ENCODE measurements around the gene DDN. TPM values are rescaled to one million over a fixed set of nuclear protein-coding genes. Genes with fewer than 3 reads are reported as not detected.

The DDN gene
- total RNA-seq, 3 donors from 2014 or later, result 0.57 to 1.4 (median 1.2) TPM

DNA sequence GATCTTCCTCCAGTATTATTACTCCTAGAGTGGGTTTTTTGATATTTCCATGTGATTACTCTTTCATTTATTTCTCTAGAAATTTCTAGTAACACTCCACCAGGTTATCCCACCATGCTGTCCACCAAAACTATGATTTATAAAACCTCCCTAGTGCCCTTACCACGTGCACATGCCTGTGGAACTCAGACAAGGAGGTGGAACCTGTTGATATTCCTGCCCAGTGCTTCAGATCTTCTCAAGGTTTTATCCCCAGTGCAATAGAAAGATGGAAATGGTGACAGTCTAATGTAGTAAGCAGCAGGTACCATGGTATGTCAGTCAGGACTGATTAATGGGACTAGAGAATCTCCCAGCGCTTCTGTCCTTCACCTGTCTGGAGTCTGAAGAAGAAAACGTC is 38.3 kb downstream of the DDN start:
- Mint-ChIP-seq H3K4me3 (no peak overlapping the region), H3K27me3 (ENCODE audit: low read depth) (no peaks in the 10 kb centered on the region), H3K36me3 (ENCODE audit: insufficient read depth) (no peaks in the 10 kb centered on the region), H3K4me1 (ENCODE audit: low read depth) (peaks cover 16% of the 10 kb centered on the region), H3K9me3 (no peaks in the 10 kb centered on the region)
- no peak for ATAC-seq
- DNase-seq, result no peak

DNA sequence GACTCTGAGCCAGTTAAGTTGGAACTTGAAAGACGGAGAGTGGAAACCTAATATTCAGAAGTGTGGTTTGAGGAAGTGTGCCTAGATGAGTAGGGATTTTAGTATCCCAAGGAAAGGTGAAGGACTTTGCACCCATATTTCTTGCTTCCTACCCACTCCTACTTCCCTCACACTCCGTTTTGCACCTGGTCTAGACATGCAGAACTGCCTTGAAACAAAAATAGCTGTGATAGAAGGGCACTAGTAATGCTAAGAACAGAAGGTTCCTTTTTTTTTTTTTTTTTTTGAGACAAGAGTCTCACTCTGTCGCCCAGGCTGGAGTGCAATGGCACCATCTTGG is 41.2 kb downstream of the DDN start:
- Mint-ChIP-seq H3K4me1 (ENCODE audit: low read depth) (peaks cover 35% of the 10 kb centered on the region), H3K4me3 (peak overlapping the region; percentile 96), H3K9me3 (no peaks in the 10 kb centered on the region), H3K27me3 (ENCODE audit: low read depth) (no peaks in the 10 kb centered on the region), H3K36me3 (ENCODE audit: insufficient read depth) (peaks cover 3% of the 10 kb centered on the region)
- ATAC-seq (no peak), DNase-seq (no peak)

DNA sequence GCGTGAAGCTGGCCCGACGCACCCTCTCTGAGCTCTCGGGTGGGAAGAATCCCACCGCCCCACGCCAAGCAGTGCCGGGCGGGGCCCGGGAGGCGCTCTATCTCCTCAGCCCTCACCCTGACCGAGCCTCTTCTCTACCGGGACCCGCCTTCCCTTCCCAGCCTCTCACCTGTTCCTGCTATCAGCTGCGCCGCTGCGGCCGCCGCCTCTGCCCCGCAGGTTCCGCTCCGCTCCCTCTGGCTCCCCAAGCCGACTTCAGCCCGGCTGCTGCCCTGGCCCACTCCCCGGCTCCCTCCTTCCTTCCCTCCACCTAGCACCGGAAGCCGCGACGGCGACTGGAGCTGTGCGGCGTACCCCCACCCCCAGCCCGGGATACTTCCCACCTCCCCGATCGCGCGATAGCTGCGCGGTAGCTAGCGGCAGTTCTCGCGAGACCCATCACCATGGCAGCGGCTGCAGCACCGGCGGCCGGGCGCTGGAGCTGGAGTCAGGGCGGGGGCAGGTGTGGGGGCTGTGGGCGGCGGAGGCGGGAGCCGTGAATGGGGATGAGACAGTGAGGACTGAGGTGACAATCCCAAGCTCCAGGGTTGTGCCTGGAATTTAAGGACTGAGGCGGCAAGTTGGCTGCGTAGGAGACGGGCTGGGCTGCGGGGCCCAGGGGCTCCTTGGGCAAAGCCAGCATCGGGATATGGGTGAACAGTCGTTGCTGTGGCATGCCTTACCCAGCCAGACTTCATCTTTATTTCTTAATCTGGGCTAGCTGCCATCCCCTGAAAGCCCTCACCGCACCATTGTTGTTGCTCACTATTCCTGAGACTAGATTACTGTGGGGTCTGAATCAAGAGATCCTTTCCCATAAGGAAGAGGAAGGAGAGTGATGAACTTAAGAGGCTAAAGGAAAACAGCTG is 41.8 kb downstream of the DDN start, which contains the start of gene ARF3:
ARF3 (minus strand) TSS at position 347 of the 908 bp plus-strand sequence. CDS start 16,392 bp downstream, outside the sequence.
- peak within 1 kb of the TSS; percentile 96 for H3K4me3 Mint-ChIP-seq
- peaks cover 41% of the 10 kb centered on the region for H3K4me1 Mint-ChIP-seq (ENCODE audit: low read depth)
- no peaks in the 10 kb centered on the region for H3K27me3 Mint-ChIP-seq (ENCODE audit: low read depth)
- H3K36me3 Mint-ChIP-seq (ENCODE audit: insufficient read depth), result peaks cover 6% of the 10 kb centered on the region
- DNase-seq (peak; percentile 92), ATAC-seq (peak; percentile 98 to 99)
- no peaks in the 10 kb centered on the region for H3K9me3 Mint-ChIP-seq

DNA sequence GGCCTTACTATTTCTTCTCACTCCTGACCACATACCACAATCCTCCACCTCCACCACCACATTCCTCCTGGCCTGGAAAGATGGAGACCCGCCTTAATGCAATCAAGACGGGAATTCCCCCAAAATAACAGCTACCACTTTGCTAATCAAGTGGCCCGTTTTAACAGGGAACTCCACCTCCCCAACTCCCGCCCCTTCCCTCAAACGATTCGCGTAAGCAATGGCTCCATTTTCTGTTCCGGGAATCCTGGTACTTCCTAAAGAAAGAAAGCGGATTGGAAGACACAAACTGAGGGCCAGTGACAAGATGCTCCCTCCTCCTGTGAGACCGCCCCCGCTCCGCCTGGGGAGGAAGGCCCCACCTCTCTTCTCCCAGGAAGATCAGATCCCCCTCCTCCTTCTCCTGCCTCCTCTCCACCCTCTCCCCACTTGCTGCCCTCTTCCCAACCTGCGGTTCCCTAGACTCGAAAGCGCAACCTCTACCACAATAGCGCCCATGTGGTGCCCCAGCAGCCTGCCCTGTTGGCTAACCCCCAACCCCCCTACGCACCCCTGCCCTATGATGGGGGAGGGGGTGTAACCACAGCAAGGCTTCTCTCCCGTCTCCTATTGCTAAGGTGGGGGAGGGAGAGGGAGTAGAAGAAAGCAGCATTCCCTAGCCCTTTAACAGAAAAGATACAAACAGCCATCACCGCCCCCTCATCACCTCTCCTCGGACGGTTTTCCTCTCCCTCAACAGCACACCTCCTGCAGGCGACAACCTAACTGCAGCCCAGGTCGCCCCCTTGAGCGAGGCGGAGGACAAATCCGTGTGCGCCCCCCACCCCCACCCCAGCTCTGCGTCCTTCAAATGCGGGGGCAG is 42.7 kb downstream of the DDN start:
- Mint-ChIP-seq H3K27me3 (ENCODE audit: low read depth) (no peaks in the 10 kb centered on the region), H3K4me1 (ENCODE audit: low read depth) (peaks cover 44% of the 10 kb centered on the region), H3K36me3 (ENCODE audit: insufficient read depth) (peaks cover 9% of the 10 kb centered on the region), H3K4me3 (peak overlapping the region; percentile 96), H3K9me3 (no peaks in the 10 kb centered on the region)
- DNase-seq (no peak), ATAC-seq (peak; percentile 38)

- peaks cover 47% of the 10 kb centered on the region for H3K4me1 Mint-ChIP-seq (ENCODE audit: low read depth)
- peaks cover 9% of the 10 kb centered on the region for H3K36me3 Mint-ChIP-seq (ENCODE audit: insufficient read depth)
- H3K27me3 Mint-ChIP-seq (ENCODE audit: low read depth), result no peaks in the 10 kb centered on the region
- no peak for ATAC-seq
- H3K4me3 Mint-ChIP-seq, result peak overlapping the region; percentile 96
- no peaks in the 10 kb centered on the region for H3K9me3 Mint-ChIP-seq
- DNase-seq, result no peak
Measured at GRCh38 chr12:48954841-48955501, 44.2 kb downstream of the DDN start.

DNA sequence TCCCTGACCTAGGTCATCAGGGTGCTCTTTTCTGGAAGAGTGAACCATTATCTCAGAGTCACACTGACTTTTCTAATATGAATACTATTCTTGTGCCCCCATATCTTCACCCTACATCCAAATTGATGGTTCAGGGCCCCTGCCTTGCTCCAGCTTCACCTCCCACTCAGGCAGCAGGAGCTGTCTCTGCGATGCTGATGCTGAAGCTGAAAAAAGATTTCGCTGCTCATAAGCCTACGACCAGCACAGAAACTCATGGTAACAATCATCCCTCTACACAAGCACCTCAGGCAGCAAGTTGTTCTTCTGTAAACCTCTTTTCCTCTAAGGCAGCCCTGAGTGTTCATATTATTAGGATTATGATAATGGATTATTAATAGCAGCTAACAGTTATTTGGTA is 45.1 kb downstream of the DDN start:
- Mint-ChIP-seq H3K4me3 (no peak overlapping the region), H3K9me3 (no peaks in the 10 kb centered on the region), H3K4me1 (ENCODE audit: low read depth) (peaks cover 47% of the 10 kb centered on the region), H3K27me3 (ENCODE audit: low read depth) (no peaks in the 10 kb centered on the region), H3K36me3 (ENCODE audit: insufficient read depth) (peaks cover 13% of the 10 kb centered on the region)
- DNase-seq (no peak), ATAC-seq (no peak)

GRCh38 chr12:48952691-48953090 is 46.5 kb downstream of the DDN start:
- Mint-ChIP-seq H3K27me3 (ENCODE audit: low read depth) (no peaks in the 10 kb centered on the region), H3K9me3 (no peaks in the 10 kb centered on the region), H3K4me1 (ENCODE audit: low read depth) (peaks cover 46% of the 10 kb centered on the region), H3K36me3 (ENCODE audit: insufficient read depth) (peaks cover 18% of the 10 kb centered on the region), H3K4me3 (no peak overlapping the region)
- DNase-seq (no peak), ATAC-seq (no peak)

DNA sequence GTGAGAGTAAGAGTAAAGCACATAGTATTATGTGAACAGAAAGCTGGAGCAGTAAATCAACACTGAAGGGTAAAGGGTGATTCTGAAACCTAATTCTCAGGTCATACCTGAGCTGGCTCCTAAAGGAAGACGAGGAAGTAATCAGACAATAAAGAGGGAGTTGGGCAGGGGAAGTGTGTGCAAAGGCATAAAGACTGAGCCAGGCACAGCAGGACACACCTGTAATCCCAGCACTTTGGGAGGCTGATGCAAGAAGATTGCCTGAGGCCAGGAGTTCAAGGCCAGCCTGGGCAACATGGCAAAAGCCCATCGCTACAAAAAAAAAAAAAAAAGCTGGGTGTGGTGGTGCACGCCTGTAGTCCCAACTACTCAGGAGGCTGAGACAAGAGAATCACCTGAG is 51.4 kb downstream of the DDN start:
- Mint-ChIP-seq H3K9me3 (no peaks in the 10 kb centered on the region), H3K27me3 (ENCODE audit: low read depth) (no peaks in the 10 kb centered on the region), H3K36me3 (ENCODE audit: insufficient read depth) (peaks cover 22% of the 10 kb centered on the region), H3K4me3 (no peak overlapping the region), H3K4me1 (ENCODE audit: low read depth) (peaks cover 23% of the 10 kb centered on the region)
- no peak for ATAC-seq
- no peak for DNase-seq

- no peak for DNase-seq
- Mint-ChIP-seq H3K4me1 (ENCODE audit: low read depth) (peaks cover 17% of the 10 kb centered on the region), H3K36me3 (ENCODE audit: insufficient read depth) (peaks cover 16% of the 10 kb centered on the region), H3K27me3 (ENCODE audit: low read depth) (no peaks in the 10 kb centered on the region), H3K9me3 (no peaks in the 10 kb centered on the region), H3K4me3 (no peak overlapping the region)
- no peak for ATAC-seq
Measured at GRCh38 chr12:48946943-48947342, 52.2 kb downstream of the DDN start.

DNA sequence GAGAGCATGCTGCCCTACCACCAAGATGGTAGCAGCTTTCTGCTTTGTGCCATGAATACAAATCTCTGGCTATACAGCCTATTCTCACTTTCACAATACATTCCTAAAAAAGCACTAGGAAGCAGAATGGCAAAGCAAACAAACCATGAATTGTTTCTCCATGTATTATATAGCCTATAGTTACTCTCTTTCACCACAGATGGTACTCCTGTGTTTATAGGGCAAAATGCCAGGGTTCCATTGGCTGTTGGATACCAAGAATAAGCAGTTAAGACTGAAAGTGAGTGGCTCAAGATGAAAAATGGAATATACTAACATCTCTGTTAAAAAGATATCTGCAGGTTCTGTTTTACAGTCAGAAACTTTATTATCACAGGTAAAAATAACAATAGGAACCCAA is 53.0 kb downstream of the DDN start:
- Mint-ChIP-seq H3K9me3 (no peaks in the 10 kb centered on the region), H3K4me3 (no peak overlapping the region), H3K27me3 (ENCODE audit: low read depth) (no peaks in the 10 kb centered on the region), H3K4me1 (ENCODE audit: low read depth) (peaks cover 17% of the 10 kb centered on the region), H3K36me3 (ENCODE audit: insufficient read depth) (peaks cover 16% of the 10 kb centered on the region)
- no peak for DNase-seq
- no peak for ATAC-seq

Other genes with a start within 250 kb of the DDN start
- under 1 TPM; 0.22 to 0.53 (median 0.40) TPM for gene ADCY6, start 210.3 kb downstream of the DDN start, total RNA-seq
- gene CACNB3, start 180.9 kb downstream of the DDN start, total RNA-seq, result 1 to 10 TPM; 1.7 to 3.5 (median 2.3) TPM
- 100 to 1,000 TPM; 117 to 127 (median 126) TPM for gene DDX23, start 147.2 kb downstream of the DDN start, total RNA-seq
- gene RND1, start 133.5 kb downstream of the DDN start, total RNA-seq, result 1 to 10 TPM; 1.3 to 2.2 (median 2.0) TPM
- gene FKBP11, start 73.9 kb downstream of the DDN start, total RNA-seq, result 100 to 1,000 TPM; 119 to 171 (median 134) TPM
- gene ARF3, start 41.9 kb downstream of the DDN start, total RNA-seq, result 100 to 1,000 TPM in 2 of 3 donors, 10 to 100 TPM in 1; 98.6 to 110 (median 109) TPM
- under 1 TPM; 0.13 to 0.46 (median 0.24) TPM for gene WNT10B, start 27.6 kb downstream of the DDN start, total RNA-seq
- not detected for gene WNT1, start 21.1 kb downstream of the DDN start, total RNA-seq
- 10 to 100 TPM; 68.1 to 70.6 (median 68.4) TPM for gene PRKAG1, start 19.4 kb upstream of the DDN start, total RNA-seq
- 100 to 1,000 TPM; 102 to 106 (median 105) TPM for gene KMT2D, start 61.4 kb upstream of the DDN start, total RNA-seq
- 1 to 10 TPM; 4.5 to 5.2 (median 4.5) TPM for gene RHEBL1, start 70.6 kb upstream of the DDN start, total RNA-seq
- under 1 TPM in 1 of 3 donors, not detected in 2; 0.11 TPM for gene DHH, start 95.4 kb upstream of the DDN start, total RNA-seq
- gene LMBR1L, start 111.5 kb upstream of the DDN start, total RNA-seq, result 10 to 100 TPM; 27.5 to 35.5 (median 28.8) TPM
- gene TUBA1B, start 132.0 kb upstream of the DDN start, total RNA-seq, result 1,000 to 10,000 TPM; 2,095 to 2,519 (median 2,182) TPM
- 10 to 100 TPM; 23.5 to 37.0 (median 24.7) TPM for gene TUBA1A, start 189.7 kb upstream of the DDN start, total RNA-seq

Measured in activated T-cell treated with anti-CD3 and anti-CD28 coated beads, Interleukin-2, amount 50 U/mL, for 4 hours (primary cell).